H1 (cell line): ENCODE measurements around the gene DIAPH1. TPM values are rescaled to one million over a fixed set of nuclear protein-coding genes. Genes with fewer than 3 reads are reported as not detected.

ENCODE experiments used
- CTCF ChIA-PET: fragments of 300-600 bp; sonication (Branson Sonifier 250); formaldehyde crosslinking; loops from one replicate; lab custom pipeline; 2021; ENCODE audit not compliant: partially characterized antibody; lab: Charles Lee
- POLR2A ChIA-PET: fragments of 300-600 bp; sonication (Branson Sonifier 250); formaldehyde crosslinking; loops from one replicate; lab custom pipeline; 2021; ENCODE audit warnings: inconsistent platforms; ENCODE audit not compliant: partially characterized antibody; lab: Charles Lee
- DNase-seq, 2 experiments: peaks; one replicate each; pipeline versions ENCODE4 v3.0.0 to v3.0.0-alpha.2; 2010 to 2022; ENCODE audit warnings: low spot score in 2 of 2, low read depth in 1 of 2, mixed read lengths in 1 of 2
- FAIRE-seq: peaks from 2 replicates; lab custom pipeline; 2011; peaks lifted over from hg19 to GRCh38; lab: Jason Lieb, UNC
- H2AFZ ChIP-seq: 2 replicates; pipeline ENCODE4 v1.8.1; 2012; ENCODE audit warnings: low read length, inconsistent platforms
- H2AK5ac ChIP-seq: 2 replicates; pipeline ENCODE4 v1.6.1; 2013; ENCODE audit warnings: low read depth, low read length
- H2BK120ac ChIP-seq: replicated peaks from 2 replicates; pipeline ENCODE3; 2013; ENCODE audit warnings: low read depth, low read length, inconsistent platforms
- H2BK12ac ChIP-seq: 2 replicates; pipeline ENCODE4 v1.6.1; 2013; ENCODE audit warnings: low read depth, low read length
- H2BK15ac ChIP-seq: 2 replicates; pipeline ENCODE4 v1.6.1; 2013; ENCODE audit warnings: low read length
- H2BK20ac ChIP-seq: 2 replicates; pipeline ENCODE4 v1.6.1; 2013; ENCODE audit warnings: low read length
- H2BK5ac ChIP-seq: 2 replicates; pipeline ENCODE4 v1.6.1; 2013; ENCODE audit warnings: low read depth, low read length
- H3K14ac ChIP-seq: 2 replicates; pipeline ENCODE4 v1.6.1; 2013; ENCODE audit warnings: inconsistent platforms; ENCODE audit not compliant: insufficient read length
- H3K18ac ChIP-seq: 2 replicates; pipeline ENCODE4 v1.6.1; 2013; ENCODE audit warnings: low read length; ENCODE audit errors: extremely low read depth
- H3K23ac ChIP-seq: 2 replicates; pipeline ENCODE4 v1.6.1; 2013; ENCODE audit warnings: inconsistent platforms; ENCODE audit not compliant: insufficient read length
- H3K23me2 ChIP-seq: 2 replicates; pipeline ENCODE4 v1.6.1; 2013; ENCODE audit warnings: low read depth, low read length
- H3K27ac ChIP-seq: 2 replicates; pipeline ENCODE4 v1.6.1; 2011; ENCODE audit warnings: low read depth, low read length, inconsistent platforms
- H3K27me3 ChIP-seq, 4 experiments: replicated peaks in 1 of 4; 1 replicate in 1 of 4; 2 replicates in 3 of 4; pipeline versions ENCODE4 v1.6.1 to v1.8.1; 2011 to 2013; ENCODE audit warnings: low read length in 3 of 4, mild to moderate bottlenecking in 3 of 4, inconsistent platforms in 2 of 4, mixed read lengths in 2 of 4, moderate library complexity in 1 of 4; ENCODE audit not compliant: control insufficient read depth in 3 of 4, insufficient read depth in 3 of 4; ENCODE audit errors: extremely low read depth in 1 of 4
- H3K36me3 ChIP-seq, 4 experiments: 2 replicates each; pipeline versions ENCODE4 v1.6.1 to v1.8.1; 2011 to 2013; ENCODE audit warnings: mild to moderate bottlenecking in 4 of 4, low read length in 3 of 4, moderate library complexity in 2 of 4, control low read depth in 1 of 4, inconsistent platforms in 1 of 4; ENCODE audit not compliant: insufficient read depth in 4 of 4, control insufficient read depth in 2 of 4
- H3K4ac ChIP-seq: replicated peaks from 2 replicates; pipeline ENCODE3; 2013; ENCODE audit warnings: low read length, low read depth, mixed read lengths, inconsistent platforms; ENCODE audit not compliant: insufficient read length
- H3K4me1 ChIP-seq, 4 experiments: replicated peaks in 1 of 4; 1 replicate in 1 of 4; 2 replicates in 3 of 4; pipeline versions ENCODE4 v1.6.1 to v1.8.1; 2011 to 2013; ENCODE audit warnings: low read length in 3 of 4, inconsistent platforms in 2 of 4, mixed read lengths in 1 of 4; ENCODE audit not compliant: insufficient read depth in 4 of 4, control insufficient read depth in 3 of 4
- H3K4me2 ChIP-seq, 2 experiments: 2 replicates each; pipeline versions ENCODE4 v1.6.1 to v1.8.1; 2011 to 2013; ENCODE audit warnings: low read depth in 2 of 2, low read length in 2 of 2, control low read depth in 1 of 2, inconsistent platforms in 1 of 2, mild to moderate bottlenecking in 1 of 2; ENCODE audit not compliant: insufficient read depth in 1 of 2
- H3K4me3 ChIP-seq, 4 experiments: fragments of 200-600, 300-600 bp in 1 of 4; sonication (generic), shearing (Covaris generic), sonication (Bioruptor Twin) in 1 of 4; 2 replicates each; pipeline versions ENCODE4 v1.5.1 to v1.8.1; 2011 to 2016; ENCODE audit warnings: low read length in 4 of 4, low read depth in 3 of 4, control low read depth in 2 of 4, inconsistent platforms in 2 of 4, mild to moderate bottlenecking in 2 of 4, mixed read lengths in 1 of 4, moderate library complexity in 1 of 4; ENCODE audit not compliant: insufficient read depth in 2 of 4; ENCODE audit errors: extremely low read depth in 1 of 4
- H3K56ac ChIP-seq: replicated peaks from 2 replicates; pipeline ENCODE3; 2013; ENCODE audit warnings: low read depth, mild to moderate bottlenecking, mixed read lengths, low read length, inconsistent platforms; ENCODE audit not compliant: insufficient read length
- H3K79me1 ChIP-seq: 2 replicates; pipeline ENCODE4 v1.6.1; 2013; ENCODE audit warnings: low read depth, low read length, control low read depth
- H3K79me2 ChIP-seq, 2 experiments: 2 replicates each; pipeline versions ENCODE4 v1.6.1 to v1.8.1; 2012 to 2013; ENCODE audit warnings: low read length in 2 of 2, mild to moderate bottlenecking in 2 of 2, inconsistent platforms in 1 of 2; ENCODE audit not compliant: insufficient read depth in 2 of 2, control insufficient read depth in 1 of 2
- H3K9ac ChIP-seq, 4 experiments: replicated peaks in 1 of 4; 1 replicate in 1 of 4; 2 replicates in 3 of 4; pipeline versions ENCODE4 v1.6.1 to v1.8.1; 2011 to 2013; ENCODE audit warnings: low read depth in 3 of 4, low read length in 3 of 4, control low read depth in 2 of 4, mild to moderate bottlenecking in 2 of 4, moderate library complexity in 2 of 4, inconsistent platforms in 1 of 4; ENCODE audit errors: extremely low read depth in 1 of 4
- H3K9me3 ChIP-seq, 2 experiments: 2 replicates each; pipeline versions ENCODE4 v1.6.1 to v1.8.1; 2012 to 2013; ENCODE audit warnings: mild to moderate bottlenecking in 2 of 2, moderate library complexity in 2 of 2, control low read depth in 1 of 2, inconsistent platforms in 1 of 2, low read depth in 1 of 2, low read length in 1 of 2, mixed read lengths in 1 of 2; ENCODE audit not compliant: insufficient read depth in 2 of 2
- H4K20me1 ChIP-seq, 2 experiments: replicated peaks in 1 of 2; 2 replicates each; pipeline versions ENCODE3 to v1.8.1; 2011 to 2013; ENCODE audit warnings: inconsistent platforms in 2 of 2, low read length in 2 of 2, mild to moderate bottlenecking in 1 of 2; ENCODE audit not compliant: insufficient read depth in 2 of 2, control insufficient read depth in 1 of 2
- H4K5ac ChIP-seq: 2 replicates; pipeline ENCODE4 v1.6.1; 2013; ENCODE audit warnings: low read length, low read depth, mixed read lengths, inconsistent platforms; ENCODE audit not compliant: insufficient read length
- H4K8ac ChIP-seq: 2 replicates; pipeline ENCODE4 v1.8.0; 2013; ENCODE audit warnings: mild to moderate bottlenecking, moderate library complexity, low read length, inconsistent platforms; ENCODE audit not compliant: insufficient read depth; ENCODE audit errors: extremely low read depth
- H4K91ac ChIP-seq: replicated peaks from 2 replicates; pipeline ENCODE3; 2013; ENCODE audit warnings: low read length, mixed read lengths, inconsistent platforms; ENCODE audit not compliant: insufficient read length
- ASH2L ChIP-seq: fragments of 200-600, 300-600 bp; sonication (generic); IDR thresholded peaks from one replicate; pipeline ENCODE4 v1.7.1; 2017; ENCODE audit warnings: low read length
- ATF3 ChIP-seq: IDR thresholded peaks from 2 replicates; pipeline ENCODE4 v1.6.1; 2011; ENCODE audit warnings: low read depth, mild to moderate bottlenecking, low read length; ENCODE audit not compliant: insufficient read depth
- BACH1 ChIP-seq: IDR thresholded peaks from 2 replicates; pipeline ENCODE4 v1.6.1; 2012; ENCODE audit warnings: low read length, improper control_type of control experiment
- BRCA1 ChIP-seq: IDR thresholded peaks from 2 replicates; pipeline ENCODE4 v1.6.1; 2012; ENCODE audit warnings: low read depth, low read length, improper control_type of control experiment
- GTF2F1 ChIP-seq: IDR thresholded peaks from 2 replicates; pipeline ENCODE4 v1.6.1; 2012; ENCODE audit warnings: low read depth, low read length, improper control_type of control experiment, borderline replicate concordance
- HDAC6 ChIP-seq: IDR thresholded peaks from one replicate; pipeline ENCODE4 v1.7.1; 2012; ENCODE audit warnings: low read depth, mild to moderate bottlenecking, inconsistent platforms, low read length, moderate library complexity
- JUN ChIP-seq: IDR thresholded peaks from 2 replicates; pipeline ENCODE4 v1.6.1; 2011; ENCODE audit warnings: low read depth, mild to moderate bottlenecking, improper control_type of control experiment, low read length
- KDM1A ChIP-seq: fragments of 200-600, 300-600 bp; sonication (generic); IDR thresholded peaks from 2 replicates; pipeline ENCODE4 v1.7.1; 2016; ENCODE audit warnings: mild to moderate bottlenecking, low read length, borderline replicate concordance
- POU5F1 ChIP-seq: IDR thresholded peaks from 2 replicates; pipeline ENCODE4 v1.6.1; 2011; ENCODE audit warnings: low read depth, mild to moderate bottlenecking, low read length, moderate library complexity
- RAD21 ChIP-seq, 2 experiments: IDR thresholded peaks in 1 of 2; conservative IDR thresholded peaks in 1 of 2; 2 replicates each; pipeline ENCODE4 v1.6.1; 2011; ENCODE audit warnings: low read depth in 2 of 2, low read length in 2 of 2, improper control_type of control experiment in 1 of 2, inconsistent platforms in 1 of 2, mild to moderate bottlenecking in 1 of 2, moderate library complexity in 1 of 2
- RFX5 ChIP-seq: IDR thresholded peaks from 2 replicates; pipeline ENCODE4 v1.6.1; 2011; ENCODE audit warnings: low read depth, low read length, improper control_type of control experiment, borderline replicate concordance
- SP2 ChIP-seq: IDR thresholded peaks from 2 replicates; pipeline ENCODE4 v1.6.1; 2012; ENCODE audit warnings: mild to moderate bottlenecking, low read length, inconsistent platforms
- TAF7 ChIP-seq: optimal IDR thresholded peaks from 2 replicates; pipeline ENCODE3; 2011; ENCODE audit warnings: low read depth, mild to moderate bottlenecking, inconsistent platforms, low read length, moderate library complexity, borderline replicate concordance
- YY1 ChIP-seq: IDR thresholded peaks from 2 replicates; pipeline ENCODE4 v1.6.1; 2011; ENCODE audit warnings: low read depth, mild to moderate bottlenecking, low read length
- WGBS, 2 experiments: shearing (Covaris generic) in 1 of 2; methylation state at CpG; one replicate each; pipeline versions ENCODE4 v1.1.6 to v1.1.7; 2013 to 2015; ENCODE audit warnings: low lambda C conversion rate in 2 of 2, mixed read lengths in 2 of 2, inconsistent platforms in 1 of 2, low coverage in 1 of 2, missing lambda C conversion rate in 1 of 2; ENCODE audit not compliant: insufficient replicate concordance in 2 of 2, insufficient coverage in 1 of 2, insufficient read length in 1 of 2; ENCODE audit errors: extremely low coverage in 1 of 2, missing lambda C conversion rate in 1 of 2; 5-methylcytosine and 5-hydroxymethylcytosine counted together
- polyA plus RNA-seq, 7 experiments: library from polyadenylated mRNA; depleted of rRNA in 3 of 7; stranded (reverse) in 5 of 7; unstranded in 2 of 7; fragments of >200 nt in 5 of 7; fragments of 200-250 nt in 2 of 7; gene quantifications; 1 replicate in 5 of 7; 2 replicates in 1 of 7; 4 replicates in 1 of 7; pipeline versions ENCODE4 v1.2.1 to v1.2.3, GENCODE V29; 2011 to 2013; ENCODE audit warnings: missing spikeins in 2 of 7, mixed read lengths in 2 of 7
- total RNA-seq: library from RNA; stranded (reverse); fragmentation: NEBNext Ultra II Directional; extraction: Animal tissue kit (Norgen Biotek cat#: 25700); gene quantifications from 2 replicates; pipeline ENCODE4 v1.2.1, GENCODE V29; 2021

Gene DIAPH1
- total and polyA plus RNA-seq, 2 of the 8 experiments (the other 6 are each of a cell fraction or from before 2014, with no cell fraction given): 61.2 to 114 TPM

GRCh38 chr5:141558150-141558549, 60.6 kb downstream of the DIAPH1 start:
- no peak overlapping the region for H4K8ac ChIP-seq
- H3K23ac ChIP-seq: no peak overlapping the region
- H4K5ac ChIP-seq: no peak overlapping the region
- no peak overlapping the region; the same call in 1 of the 2 replicates for H3K27ac ChIP-seq
- no peaks in the 10 kb centered on the region; a peak in 3 of 8 replicates for H3K36me3 ChIP-seq
- peaks cover 3 to 18% (median 6%) of the 10 kb centered on the region in 4 experiments; a peak in 6 of 7 replicates for H3K4me1 ChIP-seq
- no peak overlapping the region for H2BK12ac ChIP-seq
- H3K4ac ChIP-seq: no peak overlapping the region
- H2BK120ac ChIP-seq: no peak overlapping the region
- no peak overlapping the region for H2AFZ ChIP-seq
- H2AK5ac ChIP-seq: no peak overlapping the region
- H3K56ac ChIP-seq: no peak overlapping the region
- no peak overlapping the region for H3K9ac ChIP-seq
- H2BK5ac ChIP-seq: no peak overlapping the region
- H3K4me3 ChIP-seq: no peak overlapping the region
- no peaks in the 10 kb centered on the region for H3K23me2 ChIP-seq
- H3K79me1 ChIP-seq: no peaks in the 10 kb centered on the region
- H4K20me1 ChIP-seq: no peaks in the 10 kb centered on the region
- H2BK20ac ChIP-seq: 0 out of 2 replicates have a peak overlapping the region, but pooled peaks have one; percentile 57
- 44% methylated on average over 6 of the region's 6 CpGs; no CpG with 5 or more reads in 1 of the 2 experiments for WGBS, 2 experiments
- no peaks in the 10 kb centered on the region for H3K27me3 ChIP-seq
- H3K18ac ChIP-seq: no peak overlapping the region
- H3K79me2 ChIP-seq: no peaks in the 10 kb centered on the region
- ChIA-PET POLR2A (interaction anchor here (0.6 to 2.5 kb wide), 11 partner anchors 10 to 335 kb away, joined by 3 to 9 read pairs (median 5); partner anchors contain the start of genes PCDHB14, PCDHB15, PCDHGA11 and PCDHGB5), CTCF (interaction anchor here (0.8 to 6.2 kb wide), 66 partner anchors 9 to 436 kb away, joined by 3 to 74 read pairs (median 6); partner anchors contain the start of genes DIAPH1, PCDHB10, PCDHB11 and PCDHB13)
- H4K91ac ChIP-seq: no peak overlapping the region
- DNase-seq: no peak
- H3K9me3 ChIP-seq: no peaks in the 10 kb centered on the region
- no peak overlapping the region for H3K14ac ChIP-seq
- no peak overlapping the region for H2BK15ac ChIP-seq
- peak overlapping the region in 1 of 2 experiments; percentile 5; a peak in 1 of 4 replicates for H3K4me2 ChIP-seq
- no peak for FAIRE-seq
- TF ChIP-seq POU5F1: no peak
- TF ChIP-seq BACH1: no peak
- TF ChIP-seq ATF3: no peak
- no peak for TF ChIP-seq GTF2F1
- TF ChIP-seq RFX5: no peak
- TF ChIP-seq SP2: no peak
- no peak for TF ChIP-seq TAF7
- TF ChIP-seq ASH2L: no peak
- TF ChIP-seq BRCA1: no peak
- no peak for TF ChIP-seq HDAC6
- no peak for TF ChIP-seq KDM1A
- TF ChIP-seq JUN: no peak
- TF ChIP-seq YY1: no peak
- no peak for TF ChIP-seq RAD21 (IDR thresholded peaks at IDR 0.05 in 1 of 2, conservative IDR thresholded peaks at IDR 0.05 in 1 of 2; ENCODE audit: low read depth in 2 of 2, low read length in 2 of 2)
